ENCODE results near the gene LYG1. TPM values are rescaled to one million over a fixed set of nuclear protein-coding genes. Genes with fewer than 3 reads are reported as not detected.

Gene LYG1
- total and polyA plus RNA-seq, 2 of the 4 experiments (the other 2 are of a cell fraction), result 1.2 TPM; not detected in 1

GRCh38 chr2:99340669-99341236 is 39.8 kb upstream of the LYG1 start:
- Histone ChIP-seq H2AK9ac (replicated peaks; ENCODE audit: low read depth, low read length, poor library complexity) (no peak overlapping the region), H3K18ac (ENCODE audit: low read depth, low read length) (no peak overlapping the region), H3K56ac (ENCODE audit: extremely low read depth, insufficient read depth, low read length) (no peak overlapping the region), H3K4me3 (ENCODE audit: insufficient read depth, low read depth, low read length) (no peak overlapping the region), H2AFZ (replicated peaks; ENCODE audit: low read length, poor library complexity) (no peak overlapping the region), H4K20me1 (ENCODE audit: insufficient read depth, low read length) (peaks cover 45% of the 10 kb centered on the region), H3K4me1 (ENCODE audit: control insufficient read depth, insufficient read depth, low read length) (no peaks in the 10 kb centered on the region), H2AK5ac (ENCODE audit: low read depth, low read length) (no peak overlapping the region), H3K4ac (ENCODE audit: low read depth, low read length) (no peak overlapping the region), H2BK15ac (ENCODE audit: low read depth, low read length) (no peak overlapping the region), H4K5ac (ENCODE audit: low read depth, low read length) (no peak overlapping the region), H3K14ac (replicated peaks; ENCODE audit: low read depth, low read length) (no peak overlapping the region), H2BK20ac (ENCODE audit: low read depth, low read length) (no peak overlapping the region), H3K9me1 (ENCODE audit: insufficient read depth, low read length) (peaks cover 3% of the 10 kb centered on the region; the same call in 1 of the 2 replicates), H3K79me1 (ENCODE audit: low read depth in 1 of 2, low read length in 2 of 2) (peaks cover 0 to 35% of the 10 kb centered on the region in 2 experiments), H3K9ac (ENCODE audit: low read depth, low read length) (no peak overlapping the region), H2BK5ac (ENCODE audit: low read depth, low read length, poor library complexity, severe bottlenecking) (no peak overlapping the region), H3K9me3 (ENCODE audit: control insufficient read depth, insufficient read depth, low read length) (no peaks in the 10 kb centered on the region), H3K23ac (ENCODE audit: low read depth, low read length) (no peak overlapping the region), H3K27me3 (ENCODE audit: control insufficient read depth, insufficient read depth, low read length) (no peaks in the 10 kb centered on the region), H3K4me2 (ENCODE audit: low read depth, low read length) (no peak overlapping the region), H4K8ac (ENCODE audit: low read depth in 2 of 2, low read length in 2 of 2) (no peak overlapping the region), H2BK120ac (ENCODE audit: low read depth, low read length) (no peak overlapping the region), H4K91ac (ENCODE audit: insufficient read depth, low read depth, low read length) (no peak overlapping the region), H3K27ac (ENCODE audit: insufficient read depth, low read length) (no peak overlapping the region), H3K36me3 (ENCODE audit: control insufficient read depth, insufficient read depth, low read length) (no peaks in the 10 kb centered on the region)
- ChIA-PET POLR2A (ENCODE audit: unreplicated experiment) (no interaction called here), CTCF (no interaction called here)
- TF ChIP-seq RFX5 (IDR thresholded peaks at IDR 0.05; ENCODE audit: low read depth, low read length) (no peak), MAZ (IDR thresholded peaks at IDR 0.05; ENCODE audit: borderline replicate concordance, low read depth, low read length) (no peak), MXI1 (IDR thresholded peaks at IDR 0.05; ENCODE audit: borderline replicate concordance, low read depth, low read length) (no peak), POLR2A (IDR thresholded peaks at IDR 0.05; ENCODE audit: low read depth, low read length) (no peak), CEBPB (IDR thresholded peaks at IDR 0.05; ENCODE audit: low read depth, low read length) (no peak), BHLHE40 (IDR thresholded peaks at IDR 0.05; ENCODE audit: low read depth, low read length) (no peak), FOS (IDR thresholded peaks at IDR 0.05; ENCODE audit: low read depth, low read length) (no peak), CTCF (conservative IDR thresholded peaks at IDR 0.05; ENCODE audit: low read depth, low read length) (no peak)
- no TSS peak for BruUV-seq (replicated peaks)
- WGBS, 2 experiments (ENCODE audit: extremely low coverage in 2 of 2, insufficient read length in 1 of 2), result no CpG with 5 or more reads among the region's 8 CpGs
- no peak for DNase-seq
- in situ Hi-C loops (cut with MboI; ENCODE audit: low sequenced_read_pairs) (no loop called here), intact Hi-C loops (cut with micrococcal nuclease) (no loop called here), dilution Hi-C loops (cut with HindIII; ENCODE audit: low sequenced_read_pairs, unreplicated experiment) (no loop called here)
- ATAC-seq (ENCODE audit: low read depth), result no peak

All from IMR-90 (cell line).